Neural progenitor cell (in vitro differentiated cells): ENCODE results near the gene FOXJ1.
A peak's percentile ranks its signal among the peaks of the same experiment; 100 is the strongest.

Experiments
- CTCF ChIP-seq: fragments of 200-600 bp; sonication (generic); IDR thresholded peaks from 2 replicates; pipeline ENCODE4 v1.5.1; 2017; ENCODE audit warnings: antibody characterized with exemption, mild to moderate bottlenecking
- EZH2 ChIP-seq: fragments of 200-600 bp; sonication (generic); IDR thresholded peaks from 2 replicates; pipeline ENCODE4 v1.6.1; 2017; ENCODE audit warnings: antibody characterized with exemption, mild to moderate bottlenecking, moderate library complexity

GRCh38 chr17:76107509-76107908, 33.5 kb downstream of the FOXJ1 start:
- TF ChIP-seq EZH2 (no peak), CTCF (peak; percentile 40)
